Muscle layer of colon (tissue), 2 donors: Measurements from ENCODE around the gene USP46.

Source experiments
- H3K27ac ChIP-seq: one replicate; pipeline ENCODE4 v1.7.0; 2013; ENCODE audit warnings: low read depth, mild to moderate bottlenecking, low read length, moderate library complexity
- H3K27me3 ChIP-seq, 2 donors: one replicate each; pipeline ENCODE4 v1.7.0; 2013; ENCODE audit warnings: low read length in 2 of 2, mild to moderate bottlenecking in 2 of 2; ENCODE audit not compliant: insufficient read depth in 2 of 2, control insufficient read depth in 1 of 2
- H3K36me3 ChIP-seq: one replicate; pipeline ENCODE4 v1.7.0; 2013; ENCODE audit warnings: mild to moderate bottlenecking, low read length; ENCODE audit not compliant: insufficient read depth
- H3K4me1 ChIP-seq: one replicate; pipeline ENCODE4 v1.7.0; 2013; ENCODE audit warnings: mild to moderate bottlenecking, low read length; ENCODE audit not compliant: insufficient read depth
- H3K4me3 ChIP-seq, 2 donors: one replicate each; pipeline ENCODE4 v1.7.0; 2013; ENCODE audit warnings: low read length in 2 of 2, low read depth in 1 of 2, mild to moderate bottlenecking in 1 of 2, moderate library complexity in 1 of 2
- H3K9ac ChIP-seq: one replicate; pipeline ENCODE4 v1.7.0; 2013; ENCODE audit warnings: low read length
- H3K9me3 ChIP-seq: one replicate; pipeline ENCODE4 v1.7.0; 2013; ENCODE audit warnings: mild to moderate bottlenecking, low read length
- donor health status: abdominal sarcoma.
- donor health status: Adenocarcinoma of cecum.

Gene USP46

GRCh38 chr4:52568351-52568750 is 90.8 kb downstream of the USP46 start:
- Histone ChIP-seq H3K27ac (no peak overlapping the region), H3K9me3 (no peaks in the 10 kb centered on the region), H3K27me3 (no peaks in the 10 kb centered on the region), H3K4me1 (no peaks in the 10 kb centered on the region), H3K9ac (no peak overlapping the region), H3K4me3 (no peak overlapping the region), H3K36me3 (no peaks in the 10 kb centered on the region)

GRCh38 chr4:52566136-52567031 is 92.7 kb downstream of the USP46 start:
- H3K36me3 ChIP-seq: no peaks in the 10 kb centered on the region
- H3K4me1 ChIP-seq: no peaks in the 10 kb centered on the region

DNA sequence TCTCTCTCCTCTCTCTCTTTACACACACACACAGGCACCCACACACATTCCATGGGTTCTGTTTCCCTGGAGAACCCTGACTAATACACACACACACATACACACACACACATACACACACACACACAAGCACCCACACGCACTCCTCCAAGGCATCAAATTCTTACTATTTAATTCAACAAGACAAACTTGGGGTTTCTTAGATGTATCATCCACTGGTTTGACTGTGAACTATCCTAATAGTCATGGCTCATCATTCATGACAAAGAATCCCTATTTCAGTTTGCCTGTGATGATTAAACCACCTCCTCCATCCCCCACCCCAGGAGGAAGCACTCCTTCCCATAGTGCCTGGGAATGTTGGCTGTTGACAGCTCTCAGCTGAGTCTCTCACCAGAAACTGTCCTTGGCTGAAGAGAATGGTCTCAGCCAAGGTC is 98.2 kb downstream of the USP46 start:
- Histone ChIP-seq H3K27ac (no peak overlapping the region), H3K9me3 (no peaks in the 10 kb centered on the region), H3K36me3 (no peaks in the 10 kb centered on the region), H3K9ac (no peak overlapping the region), H3K4me1 (no peaks in the 10 kb centered on the region), H3K27me3 (no peaks in the 10 kb centered on the region), H3K4me3 (no peak overlapping the region)

More at GRCh38 chr4:52566136-52567031, 92.7 kb downstream of the USP46 start:
- Histone ChIP-seq H3K9me3 (no peaks in the 10 kb centered on the region), H3K4me3 (no peak overlapping the region), H3K27me3 (no peaks in the 10 kb centered on the region), H3K27ac (no peak overlapping the region), H3K9ac (no peak overlapping the region)

DNA sequence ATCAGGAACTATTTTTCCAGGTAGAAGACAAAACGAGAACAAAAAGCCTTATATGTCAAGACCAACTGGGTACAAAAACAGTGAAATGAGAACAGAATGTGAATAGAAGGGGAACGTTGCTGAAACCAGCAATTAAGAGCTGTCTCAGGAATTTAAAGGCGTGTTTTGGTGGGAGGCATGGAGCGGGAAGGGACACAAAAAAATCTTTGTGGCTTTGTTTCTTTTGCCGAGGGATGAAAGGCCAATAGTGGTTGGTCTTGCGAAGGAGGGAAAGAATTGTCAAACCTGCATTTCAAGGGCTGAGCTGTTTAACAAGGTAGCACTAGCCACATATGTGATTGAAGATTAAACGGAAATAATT is 103.8 kb downstream of the USP46 start:
- H3K27me3 ChIP-seq: no peaks in the 10 kb centered on the region
- H3K9ac ChIP-seq: no peak overlapping the region
- H3K9me3 ChIP-seq: no peaks in the 10 kb centered on the region
- no peak overlapping the region for H3K4me3 ChIP-seq
- no peaks in the 10 kb centered on the region for H3K36me3 ChIP-seq
- H3K4me1 ChIP-seq: no peaks in the 10 kb centered on the region
- H3K27ac ChIP-seq: no peak overlapping the region

- H3K4me3 ChIP-seq: no peak overlapping the region
- no peaks in the 10 kb centered on the region for H3K27me3 ChIP-seq
- no peaks in the 10 kb centered on the region for H3K9me3 ChIP-seq
- no peak overlapping the region for H3K27ac ChIP-seq
- no peaks in the 10 kb centered on the region for H3K4me1 ChIP-seq
- H3K36me3 ChIP-seq: no peaks in the 10 kb centered on the region
- no peak overlapping the region for H3K9ac ChIP-seq
Observed at GRCh38 chr4:52554612-52555355, 104.3 kb downstream of the USP46 start.

- H3K27ac ChIP-seq: no peak overlapping the region
- H3K9me3 ChIP-seq: no peaks in the 10 kb centered on the region
- no peaks in the 10 kb centered on the region for H3K4me1 ChIP-seq
- H3K4me3 ChIP-seq: no peak overlapping the region
- H3K27me3 ChIP-seq: no peaks in the 10 kb centered on the region
- H3K36me3 ChIP-seq: no peaks in the 10 kb centered on the region
- no peak overlapping the region for H3K9ac ChIP-seq
Observed at GRCh38 chr4:52552778-52553177, 106.3 kb downstream of the USP46 start.

- no peaks in the 10 kb centered on the region for H3K4me1 ChIP-seq
- H3K4me3 ChIP-seq: no peak overlapping the region
- no peaks in the 10 kb centered on the region for H3K9me3 ChIP-seq
- no peaks in the 10 kb centered on the region for H3K36me3 ChIP-seq
- H3K9ac ChIP-seq: no peak overlapping the region
- H3K27ac ChIP-seq: no peak overlapping the region
- H3K27me3 ChIP-seq: no peaks in the 10 kb centered on the region
Observed at GRCh38 chr4:52551487-52551886, 107.6 kb downstream of the USP46 start.

- Histone ChIP-seq H3K36me3 (no peaks in the 10 kb centered on the region), H3K9me3 (no peaks in the 10 kb centered on the region), H3K4me3 (no peak overlapping the region), H3K4me1 (no peaks in the 10 kb centered on the region), H3K27me3 (no peaks in the 10 kb centered on the region), H3K27ac (no peak overlapping the region), H3K9ac (no peak overlapping the region)
Observed at GRCh38 chr4:52550186-52550585, 108.9 kb downstream of the USP46 start.

- H3K36me3 ChIP-seq: no peaks in the 10 kb centered on the region
- no peak overlapping the region for H3K27ac ChIP-seq
- H3K4me3 ChIP-seq: no peak overlapping the region
- H3K27me3 ChIP-seq: no peaks in the 10 kb centered on the region
- H3K9ac ChIP-seq: no peak overlapping the region
- H3K9me3 ChIP-seq: no peaks in the 10 kb centered on the region
- no peaks in the 10 kb centered on the region for H3K4me1 ChIP-seq
Observed at GRCh38 chr4:52548818-52549570, 110.1 kb downstream of the USP46 start.

- Histone ChIP-seq H3K36me3 (no peaks in the 10 kb centered on the region), H3K9me3 (no peaks in the 10 kb centered on the region), H3K9ac (no peak overlapping the region), H3K4me3 (no peak overlapping the region), H3K4me1 (no peaks in the 10 kb centered on the region), H3K27me3 (no peaks in the 10 kb centered on the region), H3K27ac (no peak overlapping the region)
Observed at GRCh38 chr4:52546449-52546848, 112.7 kb downstream of the USP46 start.
